Effector memory CD8-positive, alpha-beta T cell (primary cell): ENCODE measurements around the gene WDR3.

Source experiments
- ATAC-seq: fragments of 150-1000 bp; cut with Tn5 transposase; replicated peaks from 2 replicates; pipeline ENCODE4 v1.10.0; 2021; ENCODE audit warnings: mild to moderate bottlenecking, moderate library complexity
- DNase-seq, 3 experiments: peaks; one replicate each; pipeline ENCODE4 v3.0.0; 2021
- H3K27ac Mint-ChIP-seq, 2 donors: one replicate each; pipeline ENCODE4 v1.8.0; 2022; ENCODE audit warnings: mild to moderate bottlenecking in 2 of 2, mixed read lengths in 2 of 2, moderate library complexity in 2 of 2
- H3K27me3 Mint-ChIP-seq, 2 donors: one replicate each; pipeline ENCODE4 v1.8.0; 2022; ENCODE audit warnings: mixed read lengths in 2 of 2
- H3K36me3 Mint-ChIP-seq: one replicate; pipeline ENCODE4 v1.8.0; 2022; ENCODE audit warnings: mild to moderate bottlenecking, moderate library complexity, mixed read lengths; ENCODE audit not compliant: insufficient read depth
- H3K4me1 Mint-ChIP-seq, 2 donors: one replicate each; pipeline ENCODE4 v1.8.0; 2022; ENCODE audit warnings: low read depth in 2 of 2, mixed read lengths in 2 of 2
- H3K4me3 Mint-ChIP-seq, 2 donors: one replicate each; pipeline ENCODE4 v1.8.0; 2022; ENCODE audit warnings: mild to moderate bottlenecking in 2 of 2, mixed read lengths in 2 of 2, moderate library complexity in 2 of 2
- H3K9me3 Mint-ChIP-seq, 2 donors: one replicate each; pipeline ENCODE4 v1.8.0; 2022; ENCODE audit warnings: mixed read lengths in 2 of 2

WDR3 gene

DNA sequence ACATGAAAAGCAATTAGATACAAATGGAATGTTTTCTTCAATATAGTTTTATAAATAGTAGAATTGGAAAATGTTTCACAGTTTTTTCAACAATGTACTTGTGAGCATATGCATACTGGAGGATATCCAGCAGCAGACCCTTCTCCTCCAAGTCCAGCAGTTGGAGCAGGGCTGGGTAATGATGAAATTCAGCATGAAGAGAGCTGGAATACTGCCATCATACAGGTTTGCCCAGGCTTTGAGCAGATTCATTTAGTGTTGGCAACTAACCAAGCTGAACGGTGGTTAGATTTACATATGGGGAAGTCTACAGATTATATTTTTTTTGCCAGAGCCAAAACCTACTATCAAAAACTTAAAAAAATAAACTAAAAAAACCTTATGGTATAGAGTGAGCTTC lies 38.3 kb downstream of the WDR3 start:
- H3K4me3 Mint-ChIP-seq = no peak overlapping the region
- H3K9me3 Mint-ChIP-seq = no peaks in the 10 kb centered on the region
- no peaks in the 10 kb centered on the region for H3K36me3 Mint-ChIP-seq
- no peaks in the 10 kb centered on the region for H3K4me1 Mint-ChIP-seq
- H3K27ac Mint-ChIP-seq = no peak overlapping the region
- ATAC-seq (no peak), DNase-seq (no peak)
- peaks cover 9 to 20% of the 10 kb centered on the region in 2 donors for H3K27me3 Mint-ChIP-seq

GRCh38 chr1:117970252-117970651 lies 40.7 kb downstream of the WDR3 start:
- Mint-ChIP-seq H3K4me3 (no peak overlapping the region), H3K9me3 (no peaks in the 10 kb centered on the region), H3K27me3 (peaks cover 14 to 32% of the 10 kb centered on the region in 2 donors), H3K36me3 (no peaks in the 10 kb centered on the region), H3K4me1 (no peaks in the 10 kb centered on the region), H3K27ac (no peak overlapping the region)
- no peak for ATAC-seq
- no peak for DNase-seq

GRCh38 chr1:117971777-117972176 lies 42.2 kb downstream of the WDR3 start:
- no peak for DNase-seq
- Mint-ChIP-seq H3K4me1 (no peaks in the 10 kb centered on the region), H3K9me3 (no peaks in the 10 kb centered on the region), H3K27me3 (peaks cover 20 to 32% of the 10 kb centered on the region in 2 donors), H3K4me3 (no peak overlapping the region), H3K36me3 (no peaks in the 10 kb centered on the region), H3K27ac (no peak overlapping the region)
- no peak for ATAC-seq

- DNase-seq = no peak
- ATAC-seq = no peak
- H3K9me3 Mint-ChIP-seq = no peaks in the 10 kb centered on the region
Observed at GRCh38 chr1:117976381-117976780, 46.8 kb downstream of the WDR3 start.

GRCh38 chr1:117981455-117982192 lies 52.1 kb downstream of the WDR3 start:
- DNase-seq = no peak
- Mint-ChIP-seq H3K4me3 (no peak overlapping the region), H3K27me3 (peaks cover 15 to 28% of the 10 kb centered on the region in 2 donors), H3K9me3 (no peaks in the 10 kb centered on the region), H3K4me1 (no peaks in the 10 kb centered on the region), H3K36me3 (no peaks in the 10 kb centered on the region), H3K27ac (no peak overlapping the region)
- no peak for ATAC-seq

More at GRCh38 chr1:117976381-117976780, 46.8 kb downstream of the WDR3 start:
- Mint-ChIP-seq H3K4me1 (no peaks in the 10 kb centered on the region), H3K27ac (no peak overlapping the region), H3K36me3 (no peaks in the 10 kb centered on the region), H3K27me3 (peaks cover 19 to 23% of the 10 kb centered on the region in 2 donors), H3K4me3 (no peak overlapping the region)

- no peaks in the 10 kb centered on the region for H3K36me3 Mint-ChIP-seq
Observed at GRCh38 chr1:117985239-117985638, 55.7 kb downstream of the WDR3 start.

GRCh38 chr1:117985973-117986372 lies 56.4 kb downstream of the WDR3 start:
- Mint-ChIP-seq H3K27me3 (peaks cover 15 to 46% of the 10 kb centered on the region in 2 donors), H3K4me3 (no peak overlapping the region), H3K4me1 (no peaks in the 10 kb centered on the region), H3K9me3 (no peaks in the 10 kb centered on the region), H3K27ac (no peak overlapping the region), H3K36me3 (no peaks in the 10 kb centered on the region)
- DNase-seq (no peak), ATAC-seq (no peak)

More at GRCh38 chr1:117985239-117985638, 55.7 kb downstream of the WDR3 start:
- Mint-ChIP-seq H3K27me3 (peaks cover 15 to 46% of the 10 kb centered on the region in 2 donors), H3K4me1 (no peaks in the 10 kb centered on the region), H3K27ac (no peak overlapping the region), H3K9me3 (no peaks in the 10 kb centered on the region), H3K4me3 (no peak overlapping the region)
- ATAC-seq (no peak), DNase-seq (no peak)

DNA sequence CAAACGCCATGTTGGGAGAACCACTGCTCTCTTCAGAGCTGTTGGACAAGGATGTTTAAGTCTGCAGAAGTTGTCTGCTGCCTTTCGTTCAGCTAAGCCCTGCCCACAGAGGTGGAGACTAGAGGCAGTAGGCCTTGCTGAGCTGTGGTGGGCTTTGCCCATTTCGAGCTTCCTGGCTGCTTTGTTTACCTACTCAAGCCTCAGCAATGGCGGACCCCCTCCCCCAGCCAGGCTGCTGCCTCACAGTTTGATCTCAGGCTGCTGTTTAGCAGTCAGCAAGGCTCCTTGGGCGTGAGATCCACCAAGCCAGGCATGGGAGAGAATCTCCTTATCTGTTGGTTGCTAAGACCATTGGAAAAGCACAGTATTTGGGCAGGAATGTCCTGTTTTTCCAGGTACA lies 74.8 kb downstream of the WDR3 start:
- Mint-ChIP-seq H3K27me3 (peaks cover 29 to 44% of the 10 kb centered on the region in 2 donors), H3K4me3 (no peak overlapping the region), H3K36me3 (no peaks in the 10 kb centered on the region), H3K9me3 (no peaks in the 10 kb centered on the region), H3K4me1 (no peaks in the 10 kb centered on the region), H3K27ac (no peak overlapping the region)
- DNase-seq (no peak), ATAC-seq (no peak)

DNA sequence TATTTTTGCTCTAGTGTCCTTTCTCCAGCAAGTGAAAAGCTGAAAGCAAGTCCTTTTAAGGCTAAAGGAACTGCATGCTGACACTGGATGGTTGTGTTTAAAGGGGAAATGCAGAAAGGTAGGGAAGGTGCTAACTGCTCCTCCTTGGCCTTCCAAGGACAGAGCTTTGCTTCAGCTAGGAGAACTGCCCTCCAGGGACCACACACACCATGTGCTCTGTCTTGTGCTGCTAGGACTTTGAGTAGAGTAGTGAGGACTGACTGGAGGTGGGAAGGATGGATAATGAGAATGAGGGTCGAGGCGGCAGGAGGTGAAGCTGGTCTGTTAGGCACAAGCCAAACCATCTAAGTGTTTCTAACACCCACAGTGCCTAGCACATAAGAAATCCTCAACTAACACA lies 77.9 kb downstream of the WDR3 start:
- no peaks in the 10 kb centered on the region for H3K4me1 Mint-ChIP-seq
- H3K4me3 Mint-ChIP-seq = no peak overlapping the region
- ATAC-seq (no peak), DNase-seq (no peak)
- no peaks in the 10 kb centered on the region for H3K36me3 Mint-ChIP-seq
- H3K9me3 Mint-ChIP-seq = no peaks in the 10 kb centered on the region
- peaks cover 23 to 50% of the 10 kb centered on the region in 2 donors for H3K27me3 Mint-ChIP-seq
- no peak overlapping the region for H3K27ac Mint-ChIP-seq

DNA sequence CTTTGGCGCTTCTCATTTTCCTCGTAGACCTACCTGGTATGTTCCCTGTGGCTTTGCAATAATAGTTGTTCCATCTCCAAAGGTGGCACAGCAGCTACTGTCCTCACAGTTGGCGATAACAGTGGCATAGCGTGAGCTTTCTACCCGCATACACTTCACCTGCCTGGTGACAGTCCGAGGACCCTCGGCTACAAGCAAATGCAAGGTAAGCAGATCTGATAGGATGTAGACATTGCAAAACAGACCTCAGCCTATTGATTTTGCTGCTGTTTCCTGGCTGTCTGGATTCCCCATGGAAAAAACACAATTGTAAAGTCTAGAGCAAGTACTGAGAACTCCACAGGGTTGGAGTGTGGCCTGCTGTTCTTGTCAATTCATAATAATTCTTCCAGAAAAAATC lies 78.5 kb downstream of the WDR3 start:
- Mint-ChIP-seq H3K9me3 (no peaks in the 10 kb centered on the region), H3K27me3 (peaks cover 19 to 50% of the 10 kb centered on the region in 2 donors), H3K27ac (no peak overlapping the region), H3K4me3 (no peak overlapping the region), H3K36me3 (no peaks in the 10 kb centered on the region), H3K4me1 (no peaks in the 10 kb centered on the region)
- DNase-seq (no peak), ATAC-seq (no peak)

DNA sequence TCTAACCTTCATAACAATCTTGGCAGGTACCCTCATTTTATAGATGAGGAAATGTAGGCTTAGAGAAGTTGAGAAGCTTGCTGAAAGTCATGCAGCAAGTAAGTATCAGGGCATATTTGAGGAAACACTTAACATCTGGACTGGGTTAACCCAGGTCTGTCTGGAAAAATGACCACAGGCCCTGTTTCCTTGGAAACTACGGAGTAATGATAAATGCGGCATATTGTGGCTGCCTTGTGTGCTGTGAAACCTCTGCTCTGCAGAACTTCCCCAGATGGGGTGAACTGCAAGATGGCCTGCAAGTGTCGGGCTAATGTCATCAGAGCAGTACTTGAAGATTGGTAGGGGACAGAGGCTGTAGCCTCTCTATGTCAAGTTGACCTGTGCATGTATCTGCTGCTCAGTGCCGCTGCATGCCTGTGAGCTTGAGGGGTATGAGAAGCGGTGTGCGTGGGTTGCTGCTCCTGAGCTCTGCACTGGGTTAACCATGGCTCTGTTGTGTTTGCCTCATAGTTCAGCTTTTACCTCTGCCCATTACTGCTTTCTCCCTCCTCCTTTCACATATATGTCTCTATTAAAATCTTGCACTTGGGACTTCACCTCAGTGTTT lies 83.1 kb downstream of the WDR3 start:
- Mint-ChIP-seq H3K4me1 (no peaks in the 10 kb centered on the region), H3K36me3 (no peaks in the 10 kb centered on the region), H3K27ac (no peak overlapping the region), H3K4me3 (no peak overlapping the region), H3K27me3 (peaks cover 16 to 47% of the 10 kb centered on the region in 2 donors), H3K9me3 (no peaks in the 10 kb centered on the region)
- ATAC-seq = no peak
- DNase-seq = no peak

DNA sequence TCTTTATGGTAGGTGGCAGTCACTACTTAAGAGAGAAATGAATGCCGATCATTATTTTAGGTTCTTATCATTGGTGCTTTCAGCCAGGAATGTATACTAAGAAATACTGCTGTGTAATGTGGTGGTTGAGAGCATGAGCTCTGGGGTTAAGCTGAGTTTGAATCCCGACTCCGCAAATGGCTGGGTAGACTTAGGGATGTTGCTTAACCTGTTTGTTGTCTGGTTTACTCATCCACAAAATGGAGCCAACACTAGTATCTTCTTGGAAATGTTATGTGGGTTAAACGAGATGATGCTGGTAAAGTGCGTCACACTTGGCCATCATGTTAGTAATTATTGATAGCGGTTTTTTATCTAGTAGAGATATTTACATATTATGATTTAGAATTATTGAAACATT lies 83.8 kb downstream of the WDR3 start:
- H3K27me3 Mint-ChIP-seq = peaks cover 18 to 42% of the 10 kb centered on the region in 2 donors
- DNase-seq = no peak
- no peaks in the 10 kb centered on the region for H3K9me3 Mint-ChIP-seq
- H3K4me3 Mint-ChIP-seq = no peak overlapping the region
- ATAC-seq = no peak
- H3K4me1 Mint-ChIP-seq = no peaks in the 10 kb centered on the region
- no peak overlapping the region for H3K27ac Mint-ChIP-seq
- no peaks in the 10 kb centered on the region for H3K36me3 Mint-ChIP-seq

GRCh38 chr1:118013938-118014337 lies 84.4 kb downstream of the WDR3 start:
- no peaks in the 10 kb centered on the region for H3K9me3 Mint-ChIP-seq
- no peaks in the 10 kb centered on the region for H3K4me1 Mint-ChIP-seq
- ATAC-seq = no peak
- peaks cover 18 to 42% of the 10 kb centered on the region in 2 donors for H3K27me3 Mint-ChIP-seq
- no peaks in the 10 kb centered on the region for H3K36me3 Mint-ChIP-seq
- no peak overlapping the region for H3K4me3 Mint-ChIP-seq
- H3K27ac Mint-ChIP-seq = no peak overlapping the region
- no peak for DNase-seq
